Measurements from ENCODE around the gene NDUFA13.
A peak's percentile ranks its signal among the peaks of the same experiment; 100 is the strongest.

Gene NDUFA13

DNA sequence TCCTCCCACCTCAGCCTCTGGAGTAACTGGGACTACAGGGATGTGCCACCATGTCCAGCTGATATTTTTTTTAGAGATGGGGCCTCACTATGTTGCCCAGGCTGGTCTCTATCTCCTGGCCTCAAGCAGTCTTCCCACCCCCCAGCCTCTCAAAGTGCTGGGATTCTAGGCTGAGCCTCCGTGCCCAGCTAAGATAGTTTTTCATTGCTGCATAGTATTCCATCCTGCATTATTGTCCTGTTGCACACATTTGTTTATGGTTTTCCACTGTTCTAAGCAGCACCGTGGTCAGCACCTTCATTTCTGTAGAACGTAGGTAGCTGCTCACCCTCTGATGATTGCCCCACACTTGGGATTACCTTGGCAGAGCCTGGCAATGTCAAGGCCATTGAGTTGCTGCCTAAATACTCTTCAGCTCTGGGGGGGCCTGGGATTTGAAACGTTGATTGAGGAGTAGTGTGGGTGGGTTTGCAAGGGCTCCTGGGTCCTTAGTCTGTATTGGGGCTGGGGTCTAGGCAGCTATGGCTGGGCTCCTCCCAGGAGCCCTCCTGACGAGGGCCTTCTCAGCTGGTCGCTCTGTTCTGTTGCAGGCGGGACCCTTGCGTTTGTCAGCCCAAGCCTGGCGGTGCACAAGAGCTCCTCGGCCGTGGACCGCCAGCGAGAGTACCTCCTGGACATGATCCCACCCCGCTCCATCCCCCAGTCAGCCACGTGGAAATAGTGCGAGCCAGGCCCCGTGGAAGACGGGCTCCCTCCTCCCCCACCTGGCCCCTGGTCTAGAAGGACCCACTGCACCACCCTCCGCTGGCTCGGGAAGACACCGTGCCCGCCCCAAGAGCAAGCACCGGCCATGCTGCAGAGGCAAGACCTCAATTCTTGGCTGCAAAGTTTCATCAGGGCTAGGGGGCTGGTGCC, 11.0 kb upstream of the NDUFA13 start:
- H3K4me3 ChIP-seq = no peak overlapping the region
- no peak overlapping the region for H3K27ac ChIP-seq

DNA sequence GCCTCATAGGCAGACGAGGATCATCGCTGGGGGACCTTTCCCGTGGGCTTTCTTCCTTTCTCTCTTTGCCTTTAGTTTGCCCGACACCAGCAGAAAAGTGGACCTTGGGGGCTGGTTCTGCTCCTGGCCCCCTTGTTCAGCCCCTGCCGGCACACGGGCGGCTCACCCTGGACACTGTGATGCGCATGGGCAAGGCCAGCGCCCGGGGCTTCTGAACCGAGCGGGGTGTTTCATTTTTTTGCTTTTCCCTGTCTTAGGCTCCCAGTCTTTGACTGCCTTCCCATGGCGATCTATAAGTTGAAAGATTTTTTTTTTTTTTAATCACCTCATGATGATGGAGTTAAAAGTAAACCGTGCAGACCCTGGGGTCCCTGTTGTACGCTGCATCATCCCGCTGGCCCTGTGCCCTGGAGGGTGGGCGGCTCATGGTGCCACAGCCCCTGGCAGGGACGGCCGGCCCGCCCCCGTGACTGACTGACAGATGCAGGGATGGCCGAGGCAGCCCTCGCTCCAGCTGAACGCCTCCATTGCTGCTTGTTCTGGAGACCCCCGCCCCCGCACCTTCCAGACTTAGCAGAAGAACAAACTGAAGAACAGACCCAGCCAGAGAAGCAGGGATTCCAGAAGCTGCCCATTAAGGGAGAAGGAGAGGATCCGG, 10.2 kb upstream of the NDUFA13 start:
- peak overlapping the region in 3 of 21 experiments; percentile 9 to 56 (median 17) for H3K27ac ChIP-seq
- peak overlapping the region in 1 of 7 experiments; percentile 29 for H3K4me3 ChIP-seq

DNA sequence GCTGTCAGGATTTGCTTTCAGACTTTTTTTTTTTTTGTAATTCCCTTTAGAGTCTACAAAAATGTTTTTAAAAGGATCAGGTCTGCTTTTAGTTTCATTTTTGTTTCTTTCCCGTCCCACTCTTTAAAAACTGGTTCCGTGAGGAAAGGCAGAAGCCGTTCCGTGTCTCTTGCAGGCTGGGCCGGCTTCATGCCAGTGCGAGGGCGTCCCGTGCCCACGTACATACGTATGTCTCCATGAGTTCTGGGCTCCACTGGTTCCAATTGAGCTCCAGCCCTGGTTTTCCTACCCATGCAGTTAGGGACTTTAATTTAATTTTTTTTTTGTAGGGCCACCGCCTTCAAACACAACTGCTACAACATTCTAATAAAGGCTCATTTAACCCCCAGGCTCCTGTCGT, 9.4 kb upstream of the NDUFA13 start:
- H3K4me3 ChIP-seq = peak overlapping the region in 1 of 7 experiments; percentile 29
- H3K27ac ChIP-seq = peak overlapping the region in 4 of 21 experiments; percentile 9 to 56 (median 28)

DNA sequence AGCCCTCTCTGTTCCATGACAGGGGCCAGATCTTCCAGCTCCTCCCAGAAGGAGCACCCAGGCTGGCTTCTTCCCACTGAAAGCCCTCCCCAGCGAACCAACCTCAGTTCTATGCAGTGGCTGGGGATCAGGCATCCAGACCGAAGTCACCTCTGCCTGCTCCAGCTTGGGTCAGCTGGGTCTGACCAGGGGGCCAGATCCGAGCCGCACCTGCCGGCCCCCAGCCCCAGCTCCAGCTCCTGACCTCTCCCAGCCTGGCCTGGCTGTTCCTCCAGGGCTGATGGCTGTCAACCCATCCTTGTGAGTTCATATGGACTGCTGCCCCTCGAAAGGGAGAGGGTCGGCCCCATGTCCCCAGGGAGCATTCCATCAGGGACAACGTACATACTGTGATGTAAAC, 8.7 kb upstream of the NDUFA13 start:
- Histone ChIP-seq H3K27ac (no peak overlapping the region), H3K4me3 (no peak overlapping the region)

DNA sequence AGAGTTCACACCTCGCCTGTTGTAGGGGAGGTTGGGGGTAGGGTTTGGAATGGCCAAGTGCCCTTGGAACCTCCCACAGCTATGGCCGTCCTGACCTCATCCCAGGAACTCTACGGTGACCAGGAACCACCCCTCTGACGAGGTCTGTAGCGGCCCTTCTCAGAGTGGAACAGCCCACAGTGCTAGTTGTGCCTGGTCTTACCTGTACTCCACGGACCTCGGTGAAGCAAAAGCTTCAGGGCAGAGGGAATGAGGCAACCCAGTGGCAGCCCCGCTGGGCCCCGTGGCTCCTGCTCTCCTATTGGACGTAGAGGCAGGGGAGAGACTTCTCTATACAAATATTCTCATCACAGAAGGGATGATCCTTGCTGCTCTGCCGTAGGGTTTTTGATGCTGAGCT, 7.8 kb upstream of the NDUFA13 start:
- H3K27ac ChIP-seq = no peak overlapping the region
- no peak overlapping the region for H3K4me3 ChIP-seq

DNA sequence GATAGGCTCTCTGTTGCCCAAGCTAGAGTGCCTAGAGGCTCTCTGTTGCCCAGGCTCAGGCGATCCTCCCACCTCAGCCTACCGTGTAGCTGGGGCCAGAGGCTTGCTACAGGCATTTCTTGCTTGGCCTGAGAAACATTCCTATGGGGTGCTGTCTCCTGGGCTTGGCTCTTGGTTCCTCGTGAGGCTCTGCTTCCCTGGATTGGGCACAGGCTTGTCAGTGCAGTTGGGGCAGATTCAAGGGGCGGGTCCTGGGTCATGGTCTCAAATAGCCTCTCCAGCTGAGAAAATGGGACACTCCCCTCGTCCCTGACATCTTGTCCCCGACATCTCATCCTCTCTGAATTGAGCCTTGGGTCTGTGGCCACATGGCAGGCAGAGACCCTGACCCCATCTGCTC, 5.6 kb upstream of the NDUFA13 start:
- no peak overlapping the region for H3K27ac ChIP-seq
- H3K4me3 ChIP-seq = no peak overlapping the region

DNA sequence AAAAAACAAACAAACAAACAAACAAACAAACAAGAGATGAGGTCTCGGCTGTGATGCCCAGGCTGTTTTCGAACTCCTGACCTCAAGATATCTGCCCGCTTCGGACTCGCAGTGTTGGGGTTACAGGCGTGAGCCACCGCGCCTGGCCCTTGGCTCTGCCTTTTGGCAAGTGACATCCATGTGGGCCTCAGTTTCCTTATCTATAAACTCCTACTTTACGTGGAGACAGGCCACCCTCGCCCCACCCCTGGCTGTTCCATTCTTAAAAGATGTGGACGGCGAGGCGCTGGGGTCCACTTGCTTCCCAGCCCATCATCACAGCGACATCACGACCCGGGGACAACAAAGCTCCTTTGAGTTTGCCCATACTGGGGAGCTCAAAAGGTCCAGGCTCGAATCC, 2.3 kb upstream of the NDUFA13 start:
- H3K27ac ChIP-seq = no peak overlapping the region
- no peak overlapping the region for H3K4me3 ChIP-seq

DNA sequence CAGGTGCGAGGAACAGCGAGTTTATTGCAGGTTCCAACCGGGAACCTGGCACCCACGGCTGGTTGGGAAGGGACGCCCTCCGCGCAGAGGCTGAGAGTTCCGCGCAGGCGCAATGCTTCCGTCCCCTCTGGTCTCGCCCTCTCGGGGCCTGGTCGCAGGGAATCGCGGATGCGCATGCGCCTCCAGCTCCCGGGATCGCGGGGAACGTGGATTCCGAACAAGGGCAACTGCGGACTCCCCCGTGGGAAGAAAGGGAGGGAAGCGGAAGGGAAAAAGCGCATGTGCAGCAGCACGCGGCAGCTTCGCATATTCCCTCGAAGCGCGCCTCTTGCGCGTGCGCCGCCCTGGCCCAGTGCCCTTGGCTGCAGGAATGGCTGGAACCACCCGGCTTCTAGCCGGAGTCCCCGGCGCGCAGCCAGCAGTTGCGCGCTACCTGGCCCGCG, 1.8 kb upstream of the NDUFA13 start:
- Histone ChIP-seq H3K27ac (no peak overlapping the region), H3K4me3 (no peak overlapping the region)

DNA sequence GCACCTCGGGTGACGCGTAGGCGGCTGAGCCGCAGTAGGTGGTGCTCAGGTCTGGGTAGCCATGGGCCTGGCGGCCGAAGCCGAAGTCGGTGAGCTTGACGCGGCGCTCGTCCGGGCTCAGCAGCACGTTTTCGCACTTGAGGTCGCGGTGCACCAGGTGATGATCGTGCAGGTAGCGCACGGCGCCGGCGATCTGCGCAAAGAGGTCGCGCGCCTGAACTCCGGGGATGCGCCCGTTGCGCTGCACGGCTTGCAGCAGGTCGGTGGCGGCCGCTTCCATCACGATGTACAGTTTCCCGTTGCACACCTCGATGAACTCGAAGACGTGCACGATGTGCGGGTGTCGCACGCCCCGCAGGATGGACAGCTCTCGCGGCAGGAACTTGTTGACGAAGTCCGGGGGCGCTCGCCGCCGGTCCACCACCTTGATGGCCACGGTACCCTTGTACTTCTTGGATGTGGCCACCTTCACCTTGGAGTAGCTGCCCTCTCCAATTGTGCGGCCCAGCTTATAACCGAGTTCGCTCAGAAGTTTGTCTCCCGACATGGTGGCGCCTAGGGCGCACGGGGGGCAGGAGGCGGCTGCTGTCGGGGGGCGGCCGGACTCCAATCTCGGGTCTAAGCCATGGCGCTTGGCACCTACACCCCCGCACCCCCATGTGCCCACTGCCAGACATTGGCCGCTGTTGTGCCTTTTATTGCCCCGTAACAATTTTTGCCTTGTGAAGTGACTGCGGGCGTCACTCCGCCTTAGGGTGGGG, 964 bp upstream of the NDUFA13 start, which contains the start of gene TSSK6:
TSS of gene TSSK6 (minus strand) at position 668 of the 761 bp plus-strand sequence. CDS start at position 547, 121 bp downstream.
- Histone ChIP-seq H3K4me3 (peak within 1 kb of the TSS; percentile 48 to 74 (median 71)), H3K27ac (peak within 1 kb of the TSS; percentile 7 to 92 (median 87))

DNA sequence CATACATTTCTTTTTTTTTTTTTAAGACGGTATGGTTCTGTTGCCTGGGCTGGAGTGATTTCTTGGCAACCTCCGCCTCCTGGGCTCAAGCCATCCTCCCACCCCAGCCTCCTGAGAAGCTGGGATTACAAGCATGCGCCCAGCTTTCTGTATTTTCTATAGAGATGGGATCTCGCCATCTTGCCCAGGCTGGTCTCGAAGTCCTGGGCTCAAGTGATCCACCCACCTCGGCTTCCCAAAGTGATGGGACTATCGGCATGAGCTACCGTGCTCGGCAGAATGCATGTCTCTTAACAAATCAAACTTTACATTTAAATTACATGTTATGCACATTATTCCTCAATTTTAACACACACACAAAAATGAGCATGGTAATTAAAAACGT, 1.2 kb downstream of the NDUFA13 start:
- H3K4me3 ChIP-seq = peak overlapping the region in 3 of 7 experiments; percentile 69 to 73 (median 71)
- peak overlapping the region in 1 of 21 experiments; percentile 88 for H3K27ac ChIP-seq

DNA sequence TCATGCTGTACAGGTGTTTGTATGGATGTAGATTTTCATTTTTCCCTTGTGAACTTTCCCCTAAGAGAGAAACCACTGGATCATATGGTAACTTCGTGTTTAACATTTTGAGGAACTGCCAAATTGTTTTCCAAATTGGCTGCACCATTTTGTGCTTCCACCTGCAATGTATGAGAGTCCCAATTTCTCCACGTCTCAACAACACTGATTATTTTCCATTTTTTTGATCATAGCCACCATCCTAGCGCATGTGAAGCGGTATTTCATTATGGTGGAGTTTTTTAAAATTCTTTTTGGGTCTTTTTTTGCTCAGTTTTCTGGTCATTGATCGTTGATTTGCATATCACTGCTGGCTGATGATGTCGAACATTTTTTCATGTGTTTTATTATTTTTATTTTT, 5.0 kb downstream of the NDUFA13 start:
- no peak overlapping the region for H3K27ac ChIP-seq
- no peak overlapping the region for H3K4me3 ChIP-seq

DNA sequence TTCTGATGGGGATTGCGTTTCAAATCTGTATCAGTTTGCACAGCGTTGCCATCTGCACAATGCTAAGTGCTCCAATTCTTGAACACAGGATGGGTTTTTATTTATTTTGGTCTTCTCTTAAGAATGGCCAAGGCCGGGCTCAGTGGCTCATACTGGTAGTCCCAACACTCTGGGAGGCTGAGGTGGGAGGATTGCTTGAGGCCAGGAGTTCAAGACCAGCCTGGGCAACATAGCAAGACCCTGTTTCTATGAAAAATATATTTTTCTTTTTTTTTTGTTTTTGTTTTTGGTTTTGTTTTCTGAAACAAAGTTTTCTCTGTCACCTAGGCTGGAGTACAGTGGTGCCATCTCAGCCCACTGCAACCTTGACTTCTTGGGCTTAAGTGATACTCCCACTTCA, 7.2 kb downstream of the NDUFA13 start:
- Histone ChIP-seq H3K27ac (no peak overlapping the region), H3K4me3 (no peak overlapping the region)

DNA sequence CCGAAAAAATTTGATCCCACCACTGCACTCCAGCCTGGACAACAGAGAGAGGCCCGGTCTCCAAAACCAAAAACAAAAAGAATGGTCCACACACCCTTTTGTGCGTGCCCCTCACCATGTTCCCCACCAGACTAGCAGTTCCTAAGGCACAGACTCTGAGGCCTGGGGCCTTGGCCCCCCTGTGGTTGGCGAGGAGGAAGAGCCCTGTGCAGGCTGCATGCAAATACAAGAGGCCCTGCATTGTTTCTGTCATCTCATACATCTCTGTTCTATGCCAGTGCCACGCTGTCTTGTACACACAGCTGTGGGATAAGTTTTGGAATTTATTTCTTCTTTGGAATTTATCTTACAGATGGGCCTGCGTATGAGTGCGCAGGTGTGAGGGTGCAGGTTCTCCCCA, 8.0 kb downstream of the NDUFA13 start:
- no peak overlapping the region for H3K27ac ChIP-seq

DNA sequence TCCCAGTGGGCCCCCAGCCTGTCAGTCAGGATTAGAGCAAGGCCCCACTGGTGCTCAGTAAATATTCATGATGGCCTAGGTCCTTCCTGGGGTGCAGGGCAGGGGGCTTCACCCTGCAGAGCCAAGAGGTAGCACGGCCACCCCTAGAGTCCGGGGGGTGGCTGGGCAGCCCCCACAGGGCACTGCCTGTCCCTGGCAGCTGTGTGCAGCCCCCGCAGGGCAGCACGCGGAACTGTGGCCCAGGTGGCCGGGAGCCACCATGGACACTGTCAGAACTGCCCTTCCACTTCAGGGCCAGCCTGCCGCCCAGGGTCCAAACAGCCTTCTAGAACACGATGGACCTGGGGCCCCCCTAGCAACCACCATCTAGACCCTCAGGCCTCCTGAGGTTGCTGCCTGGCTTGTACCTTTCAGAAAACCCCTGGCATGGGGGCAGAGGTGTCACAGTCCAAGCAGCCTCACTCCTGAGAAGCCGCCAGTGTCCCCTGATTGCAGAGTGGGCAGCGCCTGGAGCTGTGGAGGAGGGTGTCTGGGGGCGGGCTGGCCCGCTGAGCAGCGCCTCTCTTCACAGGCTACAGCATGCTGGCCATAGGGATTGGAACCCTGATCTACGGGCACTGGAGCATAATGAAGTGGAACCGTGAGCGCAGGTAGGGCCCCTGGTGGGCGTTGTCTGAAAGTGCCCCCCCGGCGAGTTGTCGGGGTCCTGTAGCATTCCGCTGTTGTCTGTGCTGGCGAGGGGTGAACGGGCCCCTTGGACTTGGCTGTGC, 9.8 kb downstream of the NDUFA13 start:
- no peak overlapping the region for H3K4me3 ChIP-seq
- H3K27ac ChIP-seq = no peak overlapping the region

More for the DNA sequence above, 8.0 kb downstream of the NDUFA13 start:
- no peak overlapping the region for H3K4me3 ChIP-seq

DNA sequence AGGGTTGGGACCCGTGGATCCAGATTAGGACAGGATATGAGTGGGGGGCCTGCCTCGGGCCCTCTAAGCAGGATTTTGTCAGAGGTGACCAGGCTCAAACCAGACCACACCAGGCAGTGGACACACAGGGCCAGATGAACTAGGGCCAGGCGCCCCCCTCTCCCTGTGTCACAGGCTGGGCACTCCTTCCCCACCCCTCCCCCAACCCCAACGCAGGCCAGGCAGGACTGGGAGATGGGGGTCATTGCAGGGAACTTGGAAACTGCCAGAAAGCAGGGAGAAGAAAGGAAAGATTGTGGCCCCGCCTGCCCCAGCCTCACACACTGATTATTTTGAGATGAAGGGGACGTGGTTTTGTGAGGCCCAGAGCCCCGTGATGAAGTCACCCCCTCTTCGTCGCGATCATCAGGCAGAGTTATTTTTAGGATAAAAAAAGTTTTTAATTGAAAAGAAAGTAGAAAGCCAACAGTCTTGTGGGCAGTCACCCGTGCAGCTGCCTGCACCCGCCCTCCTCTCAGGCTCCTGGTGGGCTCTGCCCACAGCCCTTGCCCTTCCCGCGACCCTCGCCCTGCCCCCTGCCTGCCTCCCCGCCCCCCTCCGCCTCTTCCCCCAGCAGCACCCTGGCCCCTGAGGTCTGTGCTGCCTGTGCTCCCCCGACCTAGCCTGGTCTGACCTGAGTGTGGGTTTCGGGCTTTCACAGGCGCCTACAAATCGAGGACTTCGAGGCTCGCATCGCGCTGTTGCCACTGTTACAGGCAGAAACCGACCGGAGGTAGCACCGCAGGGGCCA, 10.8 kb downstream of the NDUFA13 start:
- H3K27ac ChIP-seq = no peak overlapping the region
- no peak overlapping the region for H3K4me3 ChIP-seq

DNA sequence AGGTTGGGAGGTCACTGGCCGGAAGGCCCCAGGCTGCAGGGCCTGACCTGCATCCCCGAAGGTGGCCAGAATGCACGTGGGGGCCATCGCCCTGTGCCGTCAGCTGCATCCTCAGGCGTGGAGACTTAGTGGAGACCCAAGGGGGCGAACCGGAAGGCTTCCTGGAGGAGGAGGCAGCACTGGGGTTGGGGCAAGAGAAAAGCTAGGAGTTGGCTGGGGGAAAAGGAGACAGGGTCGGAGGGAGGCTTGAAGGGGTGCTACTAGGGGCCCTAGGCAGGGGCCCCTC, 11.3 kb downstream of the NDUFA13 start:
- no peak overlapping the region for H3K27ac ChIP-seq
- no peak overlapping the region for H3K4me3 ChIP-seq

DNA sequence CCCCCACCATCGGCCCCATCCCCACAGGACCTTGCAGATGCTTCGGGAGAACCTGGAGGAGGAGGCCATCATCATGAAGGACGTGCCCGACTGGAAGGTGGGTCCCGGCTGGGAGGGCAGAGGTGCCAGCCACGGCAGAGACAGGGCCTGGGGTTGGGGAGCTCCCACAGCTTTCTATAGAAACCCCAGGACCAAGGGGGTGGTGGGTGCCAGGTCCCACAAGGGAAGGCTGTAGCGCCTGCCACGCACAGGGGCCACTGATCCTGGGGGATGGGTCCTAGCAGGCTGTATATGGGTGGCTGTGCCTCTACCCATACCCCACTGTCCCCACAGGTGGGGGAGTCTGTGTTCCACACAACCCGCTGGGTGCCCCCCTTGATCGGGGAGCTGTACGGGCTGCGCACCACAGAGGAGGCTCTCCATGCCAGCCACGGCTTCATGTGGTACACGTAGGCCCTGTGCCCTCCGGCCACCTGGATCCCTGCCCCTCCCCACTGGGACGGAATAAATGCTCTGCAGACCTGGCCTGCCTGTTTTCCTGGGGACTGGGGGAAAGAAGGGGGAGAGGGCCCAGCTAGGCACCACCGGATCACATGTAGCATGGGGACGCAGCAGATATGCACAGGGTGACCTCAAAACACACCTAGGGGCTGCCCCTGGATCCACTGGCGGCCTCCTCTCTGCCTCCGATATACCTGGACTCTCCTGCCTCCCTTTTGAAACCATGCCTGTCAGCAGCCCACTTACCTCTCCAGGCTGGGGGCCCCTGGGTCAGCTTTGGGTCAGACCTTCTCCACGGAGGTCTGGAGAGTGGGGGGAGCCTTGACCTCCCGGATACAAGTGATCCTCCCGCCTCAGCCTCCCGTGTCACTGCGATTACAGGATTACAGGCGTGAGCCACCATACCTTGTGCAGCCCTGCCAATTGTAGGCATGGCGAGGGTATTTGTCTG, 11.9 kb downstream of the NDUFA13 start:
- H3K4me3 ChIP-seq = no peak overlapping the region
- no peak overlapping the region for H3K27ac ChIP-seq
